HG02588 (cell line): ENCODE results near the gene KRTCAP2.

ENCODE experiments used
- ATAC-seq: cut with Tn5 transposase; IDR thresholded peaks from one replicate; pipeline ENCODE4 v1.9.1; 2021; ENCODE audit warnings: mild to moderate bottlenecking, moderate library complexity; ENCODE audit not compliant: unreplicated experiment

Gene KRTCAP2

DNA sequence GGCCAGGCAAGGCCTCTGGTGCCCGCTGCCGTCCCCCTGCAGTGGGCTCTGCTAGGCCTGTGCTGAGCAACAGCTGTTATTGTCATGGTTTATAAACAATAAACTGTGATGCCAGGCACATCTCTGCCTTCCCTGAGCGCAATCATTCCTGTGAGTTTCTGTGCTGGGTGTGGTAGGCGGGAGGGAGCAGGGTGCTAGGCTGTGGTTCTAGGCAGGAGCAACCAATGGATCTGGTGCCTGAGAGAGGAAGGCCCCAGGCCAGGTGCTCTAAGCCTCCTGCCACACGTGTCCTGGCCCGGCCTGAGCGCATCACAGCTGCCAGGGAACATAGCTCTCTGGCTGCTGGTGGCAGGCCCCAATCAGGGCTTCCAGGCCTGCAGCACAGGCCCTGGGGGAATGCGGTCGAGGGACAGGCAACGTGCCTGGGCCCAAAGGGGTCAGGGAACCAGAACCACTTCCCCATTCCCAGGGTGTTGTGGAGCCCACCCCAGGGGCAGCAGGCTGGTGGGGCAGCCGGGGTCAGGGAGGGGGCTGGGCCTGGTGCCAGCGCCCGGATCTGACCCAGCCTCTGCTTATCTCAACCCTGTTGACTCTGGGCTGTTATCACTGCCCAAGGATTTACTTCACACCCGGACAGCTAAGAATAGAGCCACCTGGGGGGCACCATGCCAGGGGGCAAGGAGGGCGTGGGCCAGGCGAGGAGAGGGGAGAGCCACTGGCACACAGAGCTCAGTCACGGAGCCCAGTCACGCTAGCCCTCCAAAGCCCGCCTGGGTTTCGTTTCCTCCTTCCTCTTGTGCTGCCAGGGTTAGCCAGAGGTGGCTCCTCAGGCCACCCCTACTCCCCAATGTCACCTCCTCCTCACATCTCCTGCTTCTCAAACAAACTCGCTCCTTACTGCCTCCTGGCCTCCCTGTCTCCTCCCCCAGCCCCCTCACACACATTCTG lies 12.0 kb upstream of the KRTCAP2 start:
- ATAC-seq = peak; percentile 79

- ATAC-seq = no peak
Observed at GRCh38 chr1:155184351-155184811, 11.3 kb upstream of the KRTCAP2 start.

GRCh38 chr1:155183775-155184221 lies 10.7 kb upstream of the KRTCAP2 start:
- ATAC-seq = no peak

- no peak for ATAC-seq
Observed at GRCh38 chr1:155182052-155182550, 9.0 kb upstream of the KRTCAP2 start.

- ATAC-seq = no peak
Observed at GRCh38 chr1:155181371-155182051, 8.4 kb upstream of the KRTCAP2 start.

- ATAC-seq = no peak
Observed at GRCh38 chr1:155179112-155180031, 6.3 kb upstream of the KRTCAP2 start.

GRCh38 chr1:155178441-155179111 lies 5.5 kb upstream of the KRTCAP2 start:
- no peak for ATAC-seq

DNA sequence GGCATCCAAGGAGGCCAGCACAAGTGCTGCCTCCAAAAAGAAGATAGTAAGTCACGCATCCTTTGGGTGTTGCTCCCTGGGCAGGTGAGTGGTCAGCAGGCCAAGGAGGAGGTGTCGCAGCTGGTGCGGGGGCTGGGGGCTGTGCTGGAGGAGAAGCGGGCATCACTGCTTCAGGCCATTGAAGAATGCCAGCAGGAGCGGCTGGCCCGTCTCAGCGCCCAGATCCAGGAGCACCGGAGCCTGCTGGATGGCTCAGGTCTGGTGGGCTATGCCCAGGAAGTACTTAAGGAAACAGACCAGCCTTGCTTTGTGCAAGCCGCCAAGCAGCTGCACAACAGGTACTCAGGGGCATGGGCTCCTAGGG lies 4.8 kb upstream of the KRTCAP2 start:
- no peak for ATAC-seq

DNA sequence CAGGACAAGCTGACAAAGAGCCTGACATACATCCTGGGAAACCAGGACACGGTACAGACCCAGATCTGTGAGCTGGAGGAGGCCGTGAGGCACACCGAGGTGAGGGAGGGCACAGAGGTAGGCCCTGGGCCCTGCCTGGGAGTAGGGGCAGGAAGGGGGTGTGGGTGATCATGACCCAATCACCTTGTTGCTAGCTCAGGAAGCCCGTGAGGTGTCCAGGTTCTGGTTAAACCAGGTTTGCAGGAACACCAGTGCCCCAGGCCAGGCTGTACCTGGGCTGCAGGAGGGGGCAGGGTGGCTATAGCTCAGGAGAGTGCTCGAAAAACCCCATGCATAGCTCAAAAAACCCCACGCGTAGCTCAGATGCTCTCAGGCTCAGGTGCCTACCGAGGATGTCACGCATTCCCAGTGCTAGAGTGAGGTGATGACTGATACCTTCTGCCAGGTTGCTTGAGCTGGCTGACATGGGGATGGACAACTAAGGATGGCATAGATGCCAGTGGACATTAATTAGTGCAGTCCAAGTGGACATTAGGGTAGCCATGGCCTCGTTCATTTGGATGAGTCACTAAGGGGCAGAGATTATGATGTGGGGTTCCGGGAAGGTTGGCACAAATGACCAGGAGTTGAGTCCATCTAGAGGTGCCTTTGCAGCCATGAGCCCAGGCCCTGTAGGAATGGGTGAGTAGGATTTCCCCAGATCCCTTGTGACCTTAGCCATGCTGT lies 4.3 kb upstream of the KRTCAP2 start:
- no peak for ATAC-seq

DNA sequence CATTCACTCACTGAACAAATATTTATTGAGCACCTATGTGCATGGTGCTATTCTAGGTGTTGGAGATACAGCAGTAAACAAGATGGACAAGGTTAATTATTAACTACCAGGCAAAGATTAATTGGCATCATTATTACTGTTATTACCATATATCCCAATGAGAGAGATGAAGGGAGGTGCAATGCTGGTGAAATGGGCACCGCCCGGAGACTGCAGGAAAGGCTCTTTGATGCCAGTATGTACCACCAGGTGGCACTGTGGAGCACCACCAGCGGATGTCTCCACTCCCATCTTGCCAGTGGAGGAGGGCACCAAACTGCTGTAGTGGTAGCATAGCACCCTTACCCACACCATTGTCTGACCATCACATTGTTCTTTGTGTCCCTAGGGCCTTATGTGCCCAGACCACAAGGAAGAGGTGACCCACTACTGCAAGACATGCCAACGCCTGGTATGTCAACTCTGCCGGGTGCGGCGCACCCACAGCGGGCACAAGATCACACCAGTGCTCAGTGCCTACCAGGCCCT lies 3.5 kb upstream of the KRTCAP2 start:
- no peak for ATAC-seq

- ATAC-seq = no peak
Observed at GRCh38 chr1:155175927-155176371, 2.8 kb upstream of the KRTCAP2 start.

GRCh38 chr1:155175281-155175926 lies 2.3 kb upstream of the KRTCAP2 start:
- ATAC-seq = no peak

DNA sequence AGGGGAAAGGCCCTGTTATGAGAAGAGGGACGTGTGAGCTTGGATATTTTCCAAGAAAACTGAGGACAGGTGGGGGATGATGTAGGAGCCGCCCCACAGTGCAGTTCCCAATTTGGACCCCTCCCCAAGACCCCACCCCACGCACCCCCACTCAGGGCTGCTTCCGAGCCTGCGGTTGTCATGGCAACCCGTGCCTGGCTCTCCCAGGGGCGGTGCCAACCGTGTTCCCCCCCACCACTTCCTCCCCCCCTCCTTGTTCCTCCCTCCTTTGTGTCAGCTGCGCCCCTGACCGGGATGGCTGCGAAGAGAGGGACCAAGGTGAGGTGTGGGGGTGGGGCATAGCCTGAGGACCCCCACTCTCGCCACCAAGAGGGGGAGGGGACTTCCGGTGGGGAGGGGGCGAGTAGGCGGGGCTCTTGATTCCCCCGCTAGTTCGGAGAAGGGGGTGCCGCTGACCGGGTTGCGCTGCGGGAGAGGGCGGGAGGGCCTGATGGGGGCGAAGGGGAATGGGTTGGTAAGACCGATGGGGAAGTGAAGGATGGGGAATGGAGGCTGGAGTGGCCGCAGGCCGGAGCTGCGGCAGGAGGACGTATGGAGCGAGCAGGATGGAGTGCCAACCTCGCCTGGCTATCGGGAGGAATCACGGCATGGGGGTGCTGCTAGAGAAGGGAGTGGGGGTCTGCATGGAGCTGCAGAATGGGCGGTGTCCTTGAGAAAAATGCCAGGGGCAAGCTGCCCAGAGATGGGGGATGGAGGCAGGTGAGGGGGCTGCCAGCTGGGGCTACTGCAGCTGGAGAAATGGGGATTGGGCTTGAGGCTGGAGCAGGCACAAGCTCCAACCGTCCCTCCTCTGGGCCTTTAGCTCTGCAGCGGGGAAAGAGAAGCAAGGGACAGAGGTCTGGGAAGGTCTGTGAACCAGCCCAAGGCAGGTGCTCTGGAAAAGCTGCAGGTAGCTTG lies 1.5 kb upstream of the KRTCAP2 start:
- no peak for ATAC-seq

- no peak for ATAC-seq
Observed at GRCh38 chr1:155173478-155174323, 597 bp upstream of the KRTCAP2 start, which contains the start of gene TRIM46. Gene TRIM46 (plus strand): TSS chr1:155173849. CDS start chr1:155173967, 118 bp downstream.

DNA sequence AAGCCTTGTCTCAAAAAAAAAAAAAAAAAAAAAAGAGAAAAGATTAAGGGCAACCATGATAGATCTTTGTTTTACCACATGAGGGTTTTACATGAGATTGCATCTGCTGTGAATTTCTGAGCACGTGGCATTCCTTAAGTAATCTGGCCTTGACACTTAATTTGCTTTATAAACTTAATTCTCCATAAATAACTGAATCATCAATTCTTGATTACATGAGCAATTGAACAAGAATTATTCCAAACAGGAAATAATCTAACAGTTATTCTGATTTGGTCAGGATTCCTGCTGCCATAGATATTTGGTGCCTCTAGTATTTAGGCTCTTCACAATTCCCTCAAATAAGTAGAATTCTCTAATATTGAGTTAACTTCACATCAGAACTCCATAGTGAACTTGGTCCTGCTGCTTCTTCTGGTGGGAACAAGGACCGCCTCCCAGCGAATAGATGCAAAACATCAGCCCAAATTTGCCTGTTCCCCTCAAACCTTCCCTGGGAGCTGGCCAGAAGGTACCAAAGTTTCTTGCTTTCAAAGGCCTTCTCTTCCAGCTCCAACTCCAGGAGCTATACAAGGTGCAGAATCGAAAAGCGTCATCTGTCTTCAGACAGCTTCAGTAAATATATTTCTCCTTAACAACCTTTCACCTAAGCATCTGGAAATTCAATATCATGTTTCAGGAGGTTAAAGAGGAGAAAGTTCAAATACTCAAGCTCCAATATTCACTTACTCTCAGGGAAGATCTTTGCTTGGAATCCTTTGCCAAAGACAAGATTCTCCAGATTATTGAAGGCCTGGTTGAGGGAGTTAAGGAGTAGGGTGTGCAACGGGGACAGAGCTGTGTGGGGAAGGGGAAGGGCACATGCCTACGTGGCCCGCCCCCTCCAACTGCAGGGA lies 1.0 kb downstream of the KRTCAP2 start:
- ATAC-seq = no peak
